SU-DHL-6 (cell line): Measurements from ENCODE around the gene SERPINA3.

ENCODE experiments used
- CTCF ChIP-seq: fragments of 200-600 bp; sonication (generic); IDR thresholded peaks from one replicate; pipeline ENCODE4 v1.5.1; 2017; ENCODE audit warnings: antibody characterized with exemption, mild to moderate bottlenecking, low read length, moderate library complexity; ENCODE audit not compliant: insufficient read depth, poor library complexity, severe bottlenecking
- EZH2phosphoT487 ChIP-seq: fragments of 200-600 bp; sonication (generic), shearing (Covaris generic); conservative IDR thresholded peaks from 2 replicates; pipeline ENCODE4 v1.6.1; 2018; ENCODE audit warnings: mild to moderate bottlenecking, antibody characterized with exemption, low read length, moderate library complexity, mixed read lengths

- TF ChIP-seq CTCF: no peak
- TF ChIP-seq EZH2phosphoT487: no peak
These were observed 40.2 kb upstream of the SERPINA3 start for GRCh38 chr14:94571950-94572349.
